Testis (tissue), 2 donors: ENCODE results near the gene PLCE1.

ENCODE experiments used
- POLR2A ChIP-seq: fragments of 450-650 bp; IDR thresholded peaks from one replicate; pipeline ENCODE4 v1.6.1; 2017; ENCODE audit warnings: antibody characterized with exemption, mild to moderate bottlenecking, moderate library complexity
- TF ChIP-seq, protein P1 (sequence below), 3 experiments: fragments of 450-650 bp in 2 of 3; fragments of 200-600 bp in 1 of 3; sonication (generic) in 1 of 3; IDR thresholded peaks; one replicate each; pipeline ENCODE4 v1.5.1; 2016 to 2019; ENCODE audit warnings: antibody characterized with exemption in 3 of 3, mild to moderate bottlenecking in 2 of 3, moderate library complexity in 1 of 3

DNA sequence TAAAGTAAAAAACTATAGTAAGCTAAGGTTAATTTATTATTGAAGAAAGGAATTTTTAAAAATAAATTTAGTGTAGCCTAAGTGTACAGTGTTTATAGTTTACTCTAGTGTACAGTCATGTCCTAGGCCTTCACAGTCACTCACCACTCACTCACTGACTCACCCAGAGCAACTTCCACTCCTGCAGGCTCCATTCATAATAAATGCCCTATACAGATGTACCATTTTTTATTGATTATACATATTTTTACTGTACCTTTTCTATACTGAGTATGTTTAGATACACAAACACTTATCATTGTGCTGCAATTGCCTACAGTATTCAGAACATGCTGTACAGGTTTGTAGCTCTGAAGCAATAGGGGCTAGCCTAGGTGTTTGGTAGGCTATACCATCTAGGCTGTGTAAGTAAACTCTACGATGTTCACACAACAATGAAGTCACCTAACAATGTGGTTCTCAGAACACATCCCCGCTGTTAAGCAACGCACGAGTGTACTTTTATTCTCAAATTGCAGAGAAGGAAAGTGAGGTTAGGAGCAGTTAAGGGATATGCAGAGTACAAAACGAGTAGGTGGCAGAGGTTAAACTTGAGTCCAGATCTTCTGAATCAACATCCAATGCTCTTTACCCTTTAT lies 38.9 kb upstream of the PLCE1 start:
- TF ChIP-seq, protein P1, sequence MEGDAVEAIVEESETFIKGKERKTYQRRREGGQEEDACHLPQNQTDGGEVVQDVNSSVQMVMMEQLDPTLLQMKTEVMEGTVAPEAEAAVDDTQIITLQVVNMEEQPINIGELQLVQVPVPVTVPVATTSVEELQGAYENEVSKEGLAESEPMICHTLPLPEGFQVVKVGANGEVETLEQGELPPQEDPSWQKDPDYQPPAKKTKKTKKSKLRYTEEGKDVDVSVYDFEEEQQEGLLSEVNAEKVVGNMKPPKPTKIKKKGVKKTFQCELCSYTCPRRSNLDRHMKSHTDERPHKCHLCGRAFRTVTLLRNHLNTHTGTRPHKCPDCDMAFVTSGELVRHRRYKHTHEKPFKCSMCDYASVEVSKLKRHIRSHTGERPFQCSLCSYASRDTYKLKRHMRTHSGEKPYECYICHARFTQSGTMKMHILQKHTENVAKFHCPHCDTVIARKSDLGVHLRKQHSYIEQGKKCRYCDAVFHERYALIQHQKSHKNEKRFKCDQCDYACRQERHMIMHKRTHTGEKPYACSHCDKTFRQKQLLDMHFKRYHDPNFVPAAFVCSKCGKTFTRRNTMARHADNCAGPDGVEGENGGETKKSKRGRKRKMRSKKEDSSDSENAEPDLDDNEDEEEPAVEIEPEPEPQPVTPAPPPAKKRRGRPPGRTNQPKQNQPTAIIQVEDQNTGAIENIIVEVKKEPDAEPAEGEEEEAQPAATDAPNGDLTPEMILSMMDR (IDR thresholded peaks at IDR 0.05), result no peak
- TF ChIP-seq POLR2A, result no peak
